GM19397 (cell line): Measurements from ENCODE around the gene SCARB1.

ENCODE experiments used
- ATAC-seq: cut with Tn5 transposase; IDR thresholded peaks from one replicate; pipeline ENCODE4 v1.9.1; 2021; ENCODE audit warnings: mild to moderate bottlenecking, moderate library complexity; ENCODE audit not compliant: unreplicated experiment

The SCARB1 gene

GRCh38 chr12:124865728-124866127 lies 2.1 kb upstream of the SCARB1 start:
- no peak for ATAC-seq

DNA sequence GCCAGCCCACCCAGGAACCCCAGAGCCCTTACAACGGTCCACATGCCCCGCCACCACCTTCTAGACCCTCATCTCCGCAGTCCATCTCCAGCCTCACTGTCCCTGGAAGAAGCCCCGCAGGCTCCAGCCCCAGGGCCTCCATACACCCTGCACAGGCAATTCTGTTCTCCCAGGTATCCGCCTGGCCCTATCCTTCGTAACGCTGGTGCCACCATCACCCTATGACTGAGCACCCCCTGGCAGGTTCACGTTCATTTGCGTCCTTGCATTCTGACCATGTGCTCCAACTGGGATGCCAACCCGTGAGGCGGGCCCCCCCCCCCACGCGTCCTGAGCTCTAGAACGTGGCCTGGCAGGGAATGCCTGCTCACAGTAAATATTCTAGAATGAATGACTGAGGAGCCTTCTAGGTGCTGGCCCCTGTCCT lies 675 bp upstream of the SCARB1 start:
- no peak for ATAC-seq

GRCh38 chr12:124862768-124863415 lies 772 bp downstream of the SCARB1 start:
- ATAC-seq, result peak; percentile 28

DNA sequence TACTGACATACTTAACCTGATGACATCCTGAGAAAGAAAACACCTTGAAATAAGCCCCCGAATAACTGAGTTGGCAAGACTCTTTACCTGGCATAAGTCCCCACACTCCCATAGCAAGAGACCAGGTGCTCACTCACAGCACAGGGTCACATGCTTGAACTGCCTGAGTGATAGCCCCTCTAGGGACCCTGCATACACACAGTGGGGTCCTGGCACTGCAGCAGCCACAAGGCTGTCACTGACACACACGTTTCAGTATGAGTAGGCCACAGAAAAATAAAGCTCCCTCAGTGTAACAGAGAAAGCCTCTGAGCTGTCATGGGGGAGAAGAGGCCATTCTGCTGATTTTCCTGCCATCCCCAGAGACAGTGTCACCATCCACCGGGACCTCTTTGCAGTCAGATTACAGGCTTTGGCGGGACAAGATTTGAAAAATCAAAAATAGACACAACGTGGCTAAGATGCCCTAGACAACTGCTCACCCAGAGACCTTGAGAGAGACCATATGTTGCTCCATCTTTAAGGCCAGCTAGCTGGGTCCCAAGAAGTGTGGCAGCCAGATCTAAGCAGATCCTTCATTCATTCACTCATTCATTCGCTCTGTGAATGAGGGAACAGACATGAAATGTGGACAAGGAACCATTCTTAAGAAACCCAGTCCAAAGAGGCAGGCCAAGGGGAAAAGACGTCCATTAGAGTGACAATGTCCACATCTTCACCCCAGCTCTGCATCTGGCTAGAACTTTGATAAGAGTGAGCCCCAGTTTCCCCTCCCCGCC lies 1.6 kb downstream of the SCARB1 start:
- no peak for ATAC-seq

DNA sequence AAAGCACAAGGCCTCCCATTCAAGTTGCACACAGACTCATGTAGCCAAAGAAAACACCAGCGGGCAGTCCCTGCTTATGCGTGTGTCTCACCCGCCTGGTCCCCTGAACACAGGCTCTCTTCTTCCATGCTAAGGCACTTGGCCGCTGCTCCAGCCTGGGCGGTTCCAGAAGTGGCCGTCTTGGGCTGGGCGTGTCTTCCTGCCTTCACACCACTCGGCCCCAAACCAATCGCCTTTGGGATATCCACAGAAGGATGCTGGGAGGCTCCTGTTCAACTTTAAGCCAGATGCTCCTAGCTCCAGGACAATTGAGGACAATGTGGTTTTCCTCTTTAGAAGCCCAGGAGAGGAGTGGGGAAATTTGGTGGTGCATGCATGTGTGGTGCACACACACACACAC lies 2.2 kb downstream of the SCARB1 start:
- ATAC-seq, result no peak

DNA sequence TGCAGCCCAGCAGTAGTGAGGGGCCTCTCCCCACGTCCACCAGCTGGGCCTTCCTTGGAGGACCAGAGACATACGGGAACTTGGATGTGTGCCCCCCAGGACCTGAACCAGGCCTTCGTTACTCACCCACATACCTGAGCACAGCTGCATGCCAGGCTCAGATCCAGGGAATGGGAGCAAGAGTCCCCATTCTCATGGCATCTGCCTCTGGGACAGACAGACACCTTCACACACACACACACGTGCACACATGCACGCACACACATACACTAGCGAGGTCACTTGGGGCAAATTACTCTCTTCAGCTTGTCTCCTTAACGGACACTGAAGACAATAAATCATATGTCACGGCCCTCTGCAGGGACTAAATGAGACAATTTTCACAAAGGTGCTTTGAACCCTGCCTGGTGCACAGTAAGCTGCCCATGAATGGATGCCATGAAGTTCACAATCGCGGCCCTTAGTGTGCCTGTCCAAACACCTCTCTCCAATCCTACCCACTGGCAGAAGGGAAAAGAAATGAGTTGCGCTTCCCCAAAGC lies 5.7 kb downstream of the SCARB1 start:
- ATAC-seq, result no peak

- no peak for ATAC-seq
Measured at GRCh38 chr12:124856842-124857178, 6.9 kb downstream of the SCARB1 start.

DNA sequence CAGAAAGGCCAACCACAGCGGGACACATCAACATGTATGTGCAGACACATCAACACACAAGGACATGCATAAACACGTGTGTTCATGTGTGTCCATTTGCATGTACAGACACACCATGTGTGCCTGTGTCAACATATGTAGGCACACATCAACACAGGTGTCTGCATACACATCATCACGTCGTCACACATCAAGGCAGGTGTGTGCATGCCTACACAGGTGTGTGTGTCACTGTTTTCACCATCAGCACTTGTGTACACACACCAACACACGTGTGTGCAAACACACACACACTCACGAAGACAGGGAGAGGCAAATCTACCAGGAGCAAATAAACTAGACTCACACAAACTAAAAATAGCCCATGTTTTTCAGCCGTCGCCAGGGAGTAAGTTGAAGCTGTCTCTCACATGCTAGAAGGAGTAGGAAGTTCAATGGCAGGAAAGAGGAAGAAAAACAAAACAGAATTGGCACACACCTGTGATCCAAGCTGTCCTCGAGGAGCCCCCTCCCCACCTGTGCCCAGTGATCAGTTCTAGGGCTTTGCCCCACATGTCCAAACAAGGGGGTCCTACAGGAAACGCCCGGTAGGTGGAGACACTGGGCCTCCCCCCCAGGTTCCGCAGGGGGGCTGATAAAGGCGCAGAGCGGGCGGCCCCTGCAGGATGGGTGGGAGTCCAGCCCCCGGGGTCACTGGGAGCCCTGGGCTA lies 7.4 kb downstream of the SCARB1 start:
- no peak for ATAC-seq

DNA sequence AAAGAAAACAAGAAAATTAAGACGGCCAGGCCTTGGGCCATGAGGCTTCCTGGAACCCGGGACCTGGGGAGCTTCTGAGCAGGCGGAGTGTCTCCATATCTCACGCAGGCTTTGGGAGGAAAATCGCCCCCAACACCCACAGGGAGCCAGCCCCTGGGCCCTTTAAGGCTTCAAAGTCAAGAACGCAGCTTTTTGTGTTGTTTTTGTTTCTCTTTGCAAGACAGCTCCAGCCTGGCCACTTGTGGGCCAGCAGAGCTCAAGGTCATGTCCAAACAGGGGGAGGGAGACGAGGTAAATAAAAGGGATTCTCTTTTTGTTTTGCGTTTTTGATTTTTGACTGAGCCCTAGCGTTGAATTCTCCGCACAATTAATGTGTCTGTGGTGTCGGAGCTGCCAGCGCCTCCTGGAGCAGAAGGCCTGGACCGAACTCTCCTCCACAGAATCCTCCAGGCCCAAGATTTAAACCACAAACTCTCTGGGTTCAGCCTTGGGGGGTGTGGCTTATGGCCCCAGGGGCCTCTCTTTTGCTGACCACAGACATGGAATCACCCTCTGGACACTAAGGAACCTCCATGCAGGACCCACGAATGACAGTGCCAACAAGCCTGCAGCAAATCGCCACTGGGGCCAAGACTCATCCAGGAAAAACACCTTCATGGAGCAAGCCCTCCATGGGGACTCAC lies 8.2 kb downstream of the SCARB1 start:
- ATAC-seq, result no peak

- ATAC-seq, result no peak
Measured at GRCh38 chr12:124854637-124855184, 9.0 kb downstream of the SCARB1 start.

- no peak for ATAC-seq
Measured at GRCh38 chr12:124853781-124854636, 9.7 kb downstream of the SCARB1 start.

- no peak for ATAC-seq
Measured at GRCh38 chr12:124852911-124853427, 10.7 kb downstream of the SCARB1 start.

- no peak for ATAC-seq
Measured at GRCh38 chr12:124852329-124852831, 11.3 kb downstream of the SCARB1 start.

GRCh38 chr12:124851342-124851741 lies 12.3 kb downstream of the SCARB1 start:
- ATAC-seq, result no peak

GRCh38 chr12:124849382-124849781 lies 14.3 kb downstream of the SCARB1 start:
- no peak for ATAC-seq

GRCh38 chr12:124848621-124849380 lies 14.9 kb downstream of the SCARB1 start:
- ATAC-seq, result no peak

DNA sequence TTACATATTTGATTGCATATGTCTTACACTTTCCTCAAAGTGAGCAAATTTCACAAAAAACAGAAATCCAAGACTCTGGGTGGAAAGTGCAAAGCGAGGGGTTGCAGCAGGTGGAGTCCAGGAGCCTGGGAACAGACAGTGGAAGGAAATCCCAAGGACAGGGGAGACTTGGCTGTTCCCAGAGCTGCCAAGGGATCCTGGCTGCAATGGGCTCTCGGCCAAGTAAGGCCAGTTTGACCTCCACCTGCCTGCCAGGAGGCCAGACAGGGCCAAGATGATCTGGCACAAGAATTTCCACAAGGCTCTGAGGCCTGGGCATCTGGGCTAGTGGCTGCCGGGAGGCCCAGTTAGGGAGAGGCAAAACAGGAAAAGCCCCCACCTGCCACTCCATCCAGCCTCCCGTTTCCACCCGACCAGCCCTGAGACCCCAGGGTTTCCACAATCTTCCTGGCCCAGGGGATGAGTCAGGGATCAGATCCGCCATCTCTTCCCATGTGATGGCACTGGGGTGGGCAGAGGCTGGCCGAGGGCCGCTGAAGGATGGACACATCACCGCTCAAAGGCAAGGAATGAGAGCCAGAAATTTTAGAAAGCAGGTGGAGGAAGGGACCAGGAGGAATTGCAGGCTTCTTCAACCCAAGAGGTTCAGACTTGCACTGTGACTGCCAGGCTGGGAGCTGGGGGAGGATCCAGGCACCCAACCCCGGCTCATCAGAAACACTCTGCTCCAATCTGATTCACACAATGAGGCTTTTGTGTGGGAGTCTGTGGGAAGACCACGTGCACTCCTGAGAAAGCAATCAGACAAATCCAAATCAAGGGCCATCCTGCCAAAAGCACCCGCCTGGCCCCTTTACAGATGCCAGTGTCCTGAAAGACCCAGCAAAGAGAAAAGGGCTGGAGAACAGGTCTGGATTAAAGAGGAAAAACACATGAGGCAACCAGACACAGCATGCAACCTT lies 16.3 kb downstream of the SCARB1 start:
- no peak for ATAC-seq
